ENCODE measurements around the gene ARID3A. TPM values are rescaled to one million over a fixed set of nuclear protein-coding genes. Genes with fewer than 3 reads are reported as not detected.
A peak's percentile ranks its signal among the peaks of the same experiment; 100 is the strongest.

The ARID3A gene
- total RNA-seq, 1 donor: 37.2 TPM

DNA sequence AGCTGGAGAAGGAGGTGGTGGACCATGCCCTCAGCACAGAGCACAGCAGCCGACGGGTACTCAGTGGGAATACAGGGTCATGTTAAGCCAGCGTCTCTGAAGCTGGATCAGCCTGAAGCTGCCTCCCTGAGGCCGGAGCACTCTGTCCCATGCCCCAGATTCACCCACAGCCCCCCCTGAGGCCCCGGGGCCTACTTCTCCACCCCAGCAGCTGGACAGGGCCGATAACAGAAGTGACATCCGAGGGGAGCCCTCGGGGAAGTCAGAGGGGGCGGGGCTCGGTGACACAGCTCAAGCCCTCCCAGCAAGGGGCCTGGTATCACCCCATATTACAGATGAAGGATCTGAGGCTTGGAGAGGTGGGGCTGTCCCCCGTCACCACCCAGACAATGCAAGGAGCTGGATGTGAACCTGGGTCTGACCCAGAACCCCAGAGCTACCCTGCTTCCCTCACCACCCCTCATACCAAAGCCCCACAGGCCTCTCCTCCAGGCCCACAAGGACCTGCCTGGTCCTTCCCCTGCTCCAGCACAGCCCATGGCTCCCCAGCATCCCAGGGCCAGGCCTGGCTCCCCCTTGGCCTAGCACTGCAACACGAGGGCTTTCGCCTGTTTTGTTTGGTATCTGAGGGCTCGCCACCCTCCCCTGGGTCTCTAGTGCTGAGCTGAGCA lies 18.5 kb upstream of the ARID3A start:
- DNase-seq (ENCODE audit: low read depth in 2 of 3, low spot score in 2 of 3): peak in 2 of 3 donors; percentile 95 to 97

DNA sequence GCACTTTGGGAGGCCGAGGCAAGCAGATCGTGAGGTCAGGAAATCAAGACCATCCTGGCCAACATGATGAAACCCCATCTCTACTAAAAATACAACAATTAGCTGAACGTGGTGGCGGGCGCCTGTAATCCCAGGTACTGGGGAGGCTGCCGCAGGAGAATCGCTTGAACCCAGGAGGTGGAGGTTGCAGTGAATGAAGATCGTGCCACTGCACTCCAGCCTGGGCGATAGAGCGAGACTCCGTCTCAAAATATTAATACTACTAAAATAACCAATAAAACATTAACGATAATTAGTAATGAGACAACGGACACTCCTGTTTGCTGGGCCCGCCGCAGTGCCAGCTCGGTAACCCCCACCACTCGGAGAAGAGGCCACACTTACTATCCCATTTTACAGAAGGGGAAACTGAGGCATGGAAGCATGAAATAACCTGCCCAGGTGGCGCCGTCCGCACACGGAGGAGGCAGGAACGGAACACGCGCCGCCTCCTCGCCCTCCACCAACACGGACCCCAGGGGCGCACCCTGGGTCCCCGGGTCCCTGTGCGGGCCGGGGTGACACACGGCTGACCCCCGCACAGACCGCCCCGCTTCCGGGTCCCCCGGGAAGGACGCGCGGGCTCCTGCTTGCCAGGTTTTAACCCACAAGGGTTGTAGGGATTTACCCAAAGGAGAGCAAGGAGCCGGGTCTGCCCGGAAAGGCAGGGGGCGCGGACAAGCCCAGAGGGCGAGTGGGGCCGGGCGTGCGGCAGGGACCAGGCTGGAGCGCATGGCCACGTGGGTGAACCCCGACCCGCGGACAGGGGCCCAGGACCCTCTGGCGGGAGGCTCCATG lies 14.4 kb upstream of the ARID3A start:
- no peak for DNase-seq (ENCODE audit: low read depth in 2 of 3, low spot score in 2 of 3)

DNA sequence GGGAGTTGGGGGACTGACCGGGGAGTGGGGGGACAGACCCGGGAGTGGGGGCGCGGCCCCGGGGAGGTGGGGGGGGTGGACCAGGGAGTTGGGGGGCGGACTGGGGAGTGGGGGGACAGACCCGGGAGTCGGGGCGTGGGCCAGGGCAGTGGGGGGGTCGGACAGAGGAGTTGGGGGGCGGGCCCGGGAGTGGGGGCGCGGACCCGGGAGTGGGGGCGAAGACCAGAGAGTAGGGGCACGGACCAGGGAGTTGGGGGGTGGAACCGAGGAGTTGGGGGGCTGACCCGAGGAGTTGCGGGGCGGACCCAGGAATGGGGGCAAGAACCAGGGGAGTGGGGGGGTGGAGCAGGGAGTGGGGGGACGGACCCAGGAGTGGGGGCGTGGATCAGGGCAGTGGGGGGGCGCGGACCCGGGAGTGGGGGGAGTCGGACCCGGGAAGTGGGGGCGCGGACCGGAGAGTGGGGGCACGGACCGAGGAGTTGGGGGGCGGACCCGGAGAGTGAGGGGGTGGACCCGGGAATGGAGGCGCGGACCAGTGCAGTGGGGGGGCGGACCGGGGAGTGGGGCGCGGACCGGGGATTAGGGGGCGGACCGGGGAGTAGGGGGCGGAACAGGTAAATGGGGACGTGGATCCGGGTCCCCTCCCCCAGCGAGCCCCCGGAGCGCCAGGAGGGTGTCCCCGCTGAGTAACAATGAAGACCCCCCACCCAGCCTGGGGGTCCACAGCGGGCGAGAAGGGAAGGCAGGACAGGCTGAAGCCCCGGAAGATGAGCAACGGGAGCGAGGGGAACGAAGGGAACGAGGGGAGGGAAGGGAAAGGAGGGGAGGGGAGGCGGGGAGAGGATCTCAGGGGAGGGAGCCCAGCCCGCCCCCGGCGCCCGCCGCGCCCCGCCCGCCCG lies 13.4 kb upstream of the ARID3A start:
- DNase-seq (ENCODE audit: low read depth in 2 of 3, low spot score in 2 of 3): peak in 1 of 3 donors; percentile 46

DNA sequence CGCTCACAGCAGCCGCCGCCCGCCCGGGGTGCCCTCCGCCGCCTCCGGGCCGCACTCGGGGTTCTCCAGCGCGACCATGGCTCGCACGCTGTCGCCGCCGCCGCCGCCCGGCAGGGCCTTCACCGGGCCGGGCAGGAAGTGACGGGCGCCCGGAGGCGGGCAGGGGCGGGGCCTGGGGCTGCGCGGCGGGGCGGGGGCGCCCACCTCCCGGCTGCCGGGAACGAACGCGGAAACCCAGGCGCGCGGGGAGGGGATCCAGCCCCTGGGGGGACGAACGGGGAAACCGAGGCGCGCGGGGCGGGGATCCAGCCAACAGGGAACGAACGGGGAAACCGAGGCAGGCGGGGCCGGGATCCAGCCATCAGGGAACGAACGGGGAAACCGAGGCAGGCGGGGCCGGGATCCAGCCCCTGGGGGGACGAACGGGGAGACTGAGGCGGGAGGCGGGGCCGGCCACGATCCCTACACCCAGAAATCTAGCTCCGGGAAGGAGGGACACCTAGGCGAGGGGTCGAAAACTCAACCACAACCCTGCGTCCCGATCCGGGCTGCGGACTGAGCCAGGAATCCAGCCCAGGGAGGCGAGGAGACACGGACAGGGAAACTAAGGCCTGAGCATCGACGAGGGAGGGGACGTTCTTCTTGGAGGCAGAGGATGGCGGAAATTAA lies 12.6 kb upstream of the ARID3A start, which contains the start of gene R3HDM4:
Gene R3HDM4, minus strand, starts transcription at position 140 of the 669 bp plus-strand sequence. Its CDS starts 62 bp downstream, at position 78.
- peak; percentile 63 to 75 (median 74) for DNase-seq (ENCODE audit: low read depth in 2 of 3, low spot score in 2 of 3)

DNA sequence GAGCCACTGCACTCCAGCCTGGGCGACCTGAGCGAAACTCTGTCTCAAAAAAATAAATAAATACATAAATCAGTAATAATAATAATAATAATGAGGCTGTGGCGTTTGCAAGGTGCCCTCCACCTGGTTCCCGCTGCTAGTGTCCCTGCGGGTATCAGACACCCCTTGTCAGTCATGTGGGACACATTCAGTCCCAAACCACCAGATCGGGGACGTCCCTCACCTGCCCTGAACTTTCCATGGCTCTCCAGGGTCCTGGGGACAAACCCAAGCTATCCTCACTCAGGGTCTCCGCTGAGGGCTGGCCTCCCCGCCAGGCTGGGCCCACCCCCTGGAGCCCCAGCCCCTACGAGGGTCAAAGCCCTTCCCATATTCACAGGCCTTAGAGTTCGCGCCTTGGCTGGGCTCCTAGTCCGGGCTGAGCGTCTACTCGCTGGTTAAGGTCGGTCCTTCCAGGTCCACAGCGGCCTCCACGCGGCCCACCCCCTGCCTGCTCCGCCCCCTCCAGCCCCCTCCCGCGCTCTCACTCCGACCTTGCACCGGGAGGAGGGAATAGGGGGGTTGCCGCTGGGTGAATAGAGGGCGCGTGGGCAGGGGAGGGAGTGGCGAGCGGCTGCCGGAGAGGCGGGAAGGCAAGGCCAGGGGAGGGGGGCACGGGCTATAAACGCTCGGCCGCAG lies 9.1 kb upstream of the ARID3A start:
- DNase-seq (ENCODE audit: low read depth in 2 of 3, low spot score in 2 of 3): peak in 1 of 3 donors; percentile 57

DNA sequence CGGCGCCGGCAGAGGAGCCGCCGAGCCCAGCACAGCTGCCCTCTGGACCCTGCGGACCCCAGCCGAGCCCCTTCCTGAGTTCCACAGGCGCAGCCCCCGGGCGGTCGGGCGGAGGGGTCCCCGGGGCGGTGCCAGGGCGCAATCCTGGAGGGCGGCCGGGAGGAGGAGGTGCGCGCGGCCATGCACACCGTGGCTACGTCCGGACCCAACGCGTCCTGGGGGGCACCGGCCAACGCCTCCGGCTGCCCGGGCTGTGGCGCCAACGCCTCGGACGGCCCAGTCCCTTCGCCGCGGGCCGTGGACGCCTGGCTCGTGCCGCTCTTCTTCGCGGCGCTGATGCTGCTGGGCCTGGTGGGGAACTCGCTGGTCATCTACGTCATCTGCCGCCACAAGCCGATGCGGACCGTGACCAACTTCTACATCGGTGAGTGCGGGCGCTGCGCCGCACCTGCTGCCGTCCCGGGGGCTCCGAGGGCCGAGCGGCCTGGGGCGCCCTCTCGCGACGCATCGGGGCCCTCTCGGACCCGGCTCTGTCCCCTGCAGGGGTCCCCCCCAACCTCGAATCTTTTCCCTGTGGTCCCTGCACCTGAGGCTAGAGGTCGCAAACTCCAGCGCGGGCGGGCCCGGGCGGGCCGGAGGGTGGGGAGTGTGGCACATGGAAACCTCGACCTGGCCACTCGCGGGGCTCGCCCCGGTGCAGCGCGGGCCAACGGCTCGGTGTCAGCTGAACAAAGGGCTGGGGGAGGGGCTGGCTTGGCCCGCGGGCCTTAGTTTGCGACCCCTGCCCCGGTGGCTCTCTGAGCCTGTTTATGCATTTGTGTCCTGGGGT lies 8.3 kb upstream of the ARID3A start, which contains the start of gene KISS1R:
Gene KISS1R, plus strand, starts transcription at position 11 of the 829 bp plus-strand sequence. Its CDS starts 170 bp downstream, at position 181.
- DNase-seq (ENCODE audit: low read depth in 2 of 3, low spot score in 2 of 3): peak in 2 of 3 donors; percentile 73 to 77

DNA sequence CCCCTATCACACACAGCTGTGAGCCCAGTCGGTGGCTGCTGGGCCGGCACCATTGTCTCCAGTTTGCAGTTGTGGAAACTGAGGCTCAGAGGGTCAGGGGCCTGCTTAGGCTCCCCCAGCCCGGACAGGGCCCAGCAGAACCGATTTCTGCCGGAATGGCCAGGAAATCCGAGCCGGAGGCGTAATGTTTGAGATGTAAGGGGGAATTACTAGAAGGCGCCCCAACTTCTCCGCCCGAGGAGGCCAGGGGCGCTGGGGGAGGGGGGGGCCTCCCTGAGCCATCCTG lies 7.7 kb upstream of the ARID3A start:
- no peak for DNase-seq (ENCODE audit: low read depth in 2 of 3, low spot score in 2 of 3)

DNA sequence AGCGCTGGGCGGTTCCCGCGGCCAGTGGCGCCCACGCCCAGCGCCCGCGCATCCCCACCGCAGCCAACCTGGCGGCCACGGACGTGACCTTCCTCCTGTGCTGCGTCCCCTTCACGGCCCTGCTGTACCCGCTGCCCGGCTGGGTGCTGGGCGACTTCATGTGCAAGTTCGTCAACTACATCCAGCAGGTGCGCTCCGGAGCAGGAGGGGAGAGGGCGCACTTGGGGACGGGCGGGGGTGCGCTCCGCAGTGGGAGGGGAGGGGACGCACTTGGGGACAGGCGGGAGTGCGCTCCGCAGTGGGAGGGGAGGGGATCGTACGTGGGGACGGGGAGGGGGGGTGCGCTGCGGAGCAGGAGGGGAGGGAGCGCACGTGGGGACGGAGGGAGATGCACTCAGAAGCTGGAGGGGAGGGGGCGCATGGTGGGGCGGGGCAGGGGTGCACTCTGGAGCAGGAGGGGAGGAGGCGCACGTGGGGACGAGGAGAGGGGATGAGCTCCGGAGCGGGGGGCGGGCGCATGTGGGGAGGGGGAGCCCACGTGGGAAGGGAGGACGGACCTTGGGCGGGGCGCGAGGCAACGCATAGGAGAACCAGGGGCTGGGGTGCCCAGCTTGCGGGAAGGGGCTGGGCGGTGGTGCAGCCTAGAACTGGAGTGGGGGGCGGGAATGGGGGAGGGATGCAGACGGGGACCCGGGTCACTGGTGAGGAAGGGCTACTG lies 7.2 kb upstream of the ARID3A start:
- no peak for DNase-seq (ENCODE audit: low read depth in 2 of 3, low spot score in 2 of 3)

DNA sequence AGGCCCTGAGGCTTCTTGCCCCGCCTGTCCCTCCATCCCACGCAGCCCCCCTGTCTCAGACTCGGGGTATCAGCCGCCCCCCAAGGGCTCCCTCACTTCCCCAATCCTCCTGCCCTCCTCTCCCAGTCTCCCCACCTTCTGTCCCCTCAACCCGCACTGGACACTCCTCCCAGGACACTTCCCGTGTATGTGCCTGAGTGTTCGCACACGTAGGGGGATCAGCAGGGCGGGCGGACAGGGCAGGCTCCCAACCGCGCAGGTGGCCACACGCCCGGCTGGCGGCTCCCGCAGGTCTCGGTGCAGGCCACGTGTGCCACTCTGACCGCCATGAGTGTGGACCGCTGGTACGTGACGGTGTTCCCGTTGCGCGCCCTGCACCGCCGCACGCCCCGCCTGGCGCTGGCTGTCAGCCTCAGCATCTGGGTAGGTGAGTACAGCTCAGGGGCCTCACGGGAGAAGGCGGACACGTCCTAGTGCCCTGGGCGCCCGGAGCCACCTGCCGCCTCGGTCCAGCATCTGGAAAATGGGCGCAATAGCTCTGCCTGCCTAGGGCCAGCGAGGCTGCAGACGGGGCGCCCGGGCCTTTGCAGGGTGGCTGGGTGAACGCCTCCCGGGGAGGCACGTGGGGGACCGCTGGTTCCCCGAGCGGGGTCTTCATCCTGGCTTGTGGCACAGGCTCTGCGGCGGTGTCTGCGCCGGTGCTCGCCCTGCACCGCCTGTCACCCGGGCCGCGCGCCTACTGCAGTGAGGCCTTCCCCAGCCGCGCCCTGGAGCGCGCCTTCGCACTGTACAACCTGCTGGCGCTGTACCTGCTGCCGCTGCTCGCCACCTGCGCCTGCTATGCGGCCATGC lies 6.4 kb upstream of the ARID3A start:
- DNase-seq (ENCODE audit: low read depth in 2 of 3, low spot score in 2 of 3): no peak

DNA sequence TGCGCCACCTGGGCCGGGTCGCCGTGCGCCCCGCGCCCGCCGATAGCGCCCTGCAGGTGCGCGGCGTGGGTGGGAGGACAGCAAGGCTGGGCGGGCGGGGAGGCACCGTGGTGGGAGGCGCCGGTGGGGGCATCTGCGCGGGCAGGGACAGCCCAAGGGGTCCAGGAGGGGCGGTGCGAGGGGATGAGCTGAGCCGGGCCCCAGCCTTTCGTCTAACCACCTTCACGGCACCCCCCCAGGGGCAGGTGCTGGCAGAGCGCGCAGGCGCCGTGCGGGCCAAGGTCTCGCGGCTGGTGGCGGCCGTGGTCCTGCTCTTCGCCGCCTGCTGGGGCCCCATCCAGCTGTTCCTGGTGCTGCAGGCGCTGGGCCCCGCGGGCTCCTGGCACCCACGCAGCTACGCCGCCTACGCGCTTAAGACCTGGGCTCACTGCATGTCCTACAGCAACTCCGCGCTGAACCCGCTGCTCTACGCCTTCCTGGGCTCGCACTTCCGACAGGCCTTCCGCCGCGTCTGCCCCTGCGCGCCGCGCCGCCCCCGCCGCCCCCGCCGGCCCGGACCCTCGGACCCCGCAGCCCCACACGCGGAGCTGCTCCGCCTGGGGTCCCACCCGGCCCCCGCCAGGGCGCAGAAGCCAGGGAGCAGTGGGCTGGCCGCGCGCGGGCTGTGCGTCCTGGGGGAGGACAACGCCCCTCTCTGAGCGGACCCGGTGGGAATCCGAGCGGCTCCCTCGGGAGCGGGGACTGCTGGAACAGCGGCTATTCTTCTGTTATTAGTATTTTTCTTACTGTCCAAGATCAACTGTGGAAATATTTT lies 5.6 kb upstream of the ARID3A start:
- peak in 1 of 3 donors; percentile 56 for DNase-seq (ENCODE audit: low read depth in 2 of 3, low spot score in 2 of 3)

DNA sequence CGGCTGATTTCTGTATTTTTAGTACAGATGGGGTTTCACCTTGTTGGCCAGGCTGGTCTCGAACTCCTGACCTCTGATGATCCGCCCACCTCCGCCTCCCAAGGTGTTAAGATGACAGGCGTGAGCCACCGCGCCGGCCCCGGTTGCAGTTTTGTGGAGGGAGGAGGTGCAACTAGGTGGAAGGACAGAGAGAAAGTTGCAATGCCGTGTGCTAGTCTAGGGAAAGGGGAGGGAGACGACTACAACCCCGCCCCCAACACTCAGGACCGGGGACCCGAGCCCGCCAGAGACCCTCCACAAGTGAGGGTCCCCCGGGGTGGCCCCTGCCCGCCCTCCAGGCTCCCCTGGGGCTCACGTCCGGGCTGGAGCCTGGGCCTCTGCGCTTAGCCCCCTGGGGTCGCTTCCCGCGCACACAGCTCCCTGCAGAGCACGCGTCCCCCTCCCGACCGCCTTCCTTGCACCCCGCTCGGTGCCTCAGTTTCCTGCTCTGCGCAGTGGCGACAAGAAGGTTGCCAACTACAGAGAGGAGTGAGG lies 1.2 kb upstream of the ARID3A start:
- no peak for DNase-seq (ENCODE audit: low read depth in 2 of 3, low spot score in 2 of 3)

DNA sequence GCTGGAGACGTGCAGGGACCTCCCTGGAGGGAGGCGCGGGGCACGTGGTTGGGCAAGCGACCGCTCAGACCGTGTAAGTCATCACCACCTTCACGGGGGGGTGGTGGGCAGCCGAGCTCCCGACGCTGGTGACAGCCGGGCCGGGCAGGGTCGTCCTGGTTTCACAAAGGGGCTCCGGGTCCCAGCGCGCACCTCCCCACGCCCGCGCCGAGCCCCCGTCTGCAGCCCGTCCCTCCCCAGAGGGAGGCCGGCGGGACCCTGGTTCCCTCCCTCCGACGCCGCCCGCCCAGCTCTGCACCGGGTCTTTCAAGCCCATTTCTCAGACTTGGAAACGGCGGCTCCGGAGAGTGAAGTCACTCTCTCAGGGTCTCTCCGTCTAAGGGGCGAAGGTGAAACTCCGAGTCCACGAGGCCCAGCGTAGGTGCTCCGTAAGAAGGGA lies 729 bp upstream of the ARID3A start:
- DNase-seq (ENCODE audit: low read depth in 2 of 3, low spot score in 2 of 3): no peak

DNA sequence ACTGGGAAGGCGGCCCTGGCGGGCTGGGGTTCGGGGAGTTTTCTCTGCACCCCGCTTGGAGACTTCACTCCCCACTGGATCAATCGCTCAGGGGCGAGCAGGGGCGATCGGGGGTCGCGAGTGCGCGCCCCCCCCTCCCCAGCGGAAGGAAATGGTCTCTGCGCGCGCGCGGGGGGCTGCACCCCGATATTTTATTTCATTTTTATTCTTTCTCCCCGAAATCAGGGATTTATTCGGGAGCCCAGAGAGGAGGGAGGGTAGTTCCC lies 421 bp downstream of the ARID3A start:
- DNase-seq (ENCODE audit: low read depth in 2 of 3, low spot score in 2 of 3): no peak

DNA sequence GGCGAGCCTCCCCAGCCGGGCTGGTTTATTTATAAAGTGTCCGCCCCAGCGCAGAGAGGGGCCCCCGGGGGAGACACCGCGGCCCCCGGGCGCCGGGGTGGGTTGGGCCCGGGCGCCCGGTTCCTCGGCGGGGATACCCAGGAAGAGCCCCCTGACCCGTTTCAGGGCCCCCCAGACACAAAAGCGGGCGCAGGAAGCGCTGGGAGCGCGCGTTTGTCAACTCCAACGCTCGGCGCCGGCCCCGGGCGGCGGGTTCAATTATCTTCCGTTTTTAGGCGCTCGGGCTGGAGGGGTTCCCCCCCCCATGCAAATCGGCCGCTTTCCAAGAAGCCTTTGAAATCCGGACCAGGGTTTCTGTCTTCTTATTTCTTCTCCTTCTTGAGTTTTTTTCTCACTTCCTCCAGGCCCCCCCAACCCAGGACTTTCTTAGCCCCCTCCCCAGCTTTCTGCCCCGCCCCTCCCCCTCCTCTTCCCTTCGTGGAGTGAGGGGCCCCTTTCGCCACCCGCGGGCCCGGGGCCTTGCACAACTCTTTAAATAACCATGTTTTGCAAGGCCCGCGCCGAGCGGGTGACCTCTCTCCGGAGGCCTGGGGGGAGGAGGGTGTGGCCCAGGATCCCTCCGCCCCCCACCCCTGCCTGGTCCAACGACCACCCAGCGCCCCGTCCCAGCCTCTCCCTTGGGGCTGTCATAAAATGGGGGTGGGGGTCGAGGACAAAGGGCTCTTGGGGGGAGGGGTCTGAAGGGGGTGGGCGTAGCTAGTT lies 935 bp downstream of the ARID3A start:
- DNase-seq (ENCODE audit: low read depth in 2 of 3, low spot score in 2 of 3): peak in 1 of 3 donors; percentile 45

DNA sequence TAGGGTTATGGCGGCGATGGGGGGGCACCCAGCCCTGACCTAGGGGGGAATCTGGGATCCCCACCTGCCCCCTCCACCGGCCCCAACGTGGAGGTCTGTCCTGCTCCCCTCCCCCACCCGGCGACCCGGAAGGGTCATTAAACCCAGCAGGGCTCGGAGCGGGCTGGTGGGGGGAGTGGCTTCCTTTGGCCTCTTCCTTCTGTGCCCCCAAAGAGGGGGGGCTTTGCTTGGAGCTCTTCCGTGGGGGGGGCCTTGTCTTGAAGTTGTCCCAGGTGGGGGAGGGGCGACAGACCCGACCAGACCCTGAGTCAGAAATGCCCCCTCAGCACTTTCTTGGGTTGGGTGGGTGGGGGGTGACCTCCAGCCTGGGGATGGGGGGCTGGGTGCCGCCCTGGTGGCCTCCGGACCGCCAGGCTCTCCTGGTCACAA lies 1.5 kb downstream of the ARID3A start:
- no peak for DNase-seq (ENCODE audit: low read depth in 2 of 3, low spot score in 2 of 3)

Measured in hematopoietic multipotent progenitor cell (in vitro differentiated cells).